Keratinocyte (primary cell): ENCODE results near the gene TATDN2. TPM values are rescaled to one million over a fixed set of nuclear protein-coding genes. Genes with fewer than 3 reads are reported as not detected.

Source experiments
- DNase-seq: peaks from one replicate; pipeline ENCODE4 v3.0.0-alpha.2; 2011; ENCODE audit warnings: low read depth, missing footprints, low spot score
- FAIRE-seq: peaks from 2 replicates; lab custom pipeline; 2011; peaks lifted over from hg19 to GRCh38; lab: Jason Lieb, UNC
- H2AFZ ChIP-seq: 2 replicates; pipeline ENCODE4 v1.6.0; 2012; ENCODE audit warnings: low read length, control low read depth, inconsistent platforms; ENCODE audit not compliant: control insufficient read depth
- H3K27ac ChIP-seq: 2 replicates; pipeline ENCODE4 v1.5.1; 2011; ENCODE audit warnings: low read length; ENCODE audit not compliant: control insufficient read depth, insufficient read depth
- H3K27me3 ChIP-seq: 3 replicates; pipeline ENCODE4 v1.6.0; 2011; ENCODE audit warnings: low read length; ENCODE audit not compliant: control insufficient read depth, insufficient read depth; ENCODE audit errors: extremely low read depth
- H3K36me3 ChIP-seq, 2 experiments: 2 replicates in 1 of 2; 3 replicates in 1 of 2; pipeline ENCODE4 v1.5.1; 2011; ENCODE audit warnings: low read length in 2 of 2, mild to moderate bottlenecking in 1 of 2; ENCODE audit not compliant: control insufficient read depth in 2 of 2, insufficient read depth in 2 of 2; ENCODE audit errors: extremely low read depth in 1 of 2
- H3K4me1 ChIP-seq: 3 replicates; pipeline ENCODE4 v1.5.1; 2011; ENCODE audit warnings: low read length; ENCODE audit not compliant: control insufficient read depth, insufficient read depth; ENCODE audit errors: extremely low read depth
- H3K4me2 ChIP-seq: 3 replicates; pipeline ENCODE4 v1.6.0; 2011; ENCODE audit warnings: low read depth, low read length; ENCODE audit not compliant: control insufficient read depth, insufficient read depth; ENCODE audit errors: extremely low read depth
- H3K4me3 ChIP-seq, 3 experiments: fragments of 200-600 bp in 1 of 3; sonication (generic) in 1 of 3; 2 replicates in 2 of 3; 3 replicates in 1 of 3; pipeline ENCODE4 v1.5.1; 2011 to 2016; ENCODE audit warnings: low read length in 3 of 3, mild to moderate bottlenecking in 3 of 3, control low read depth in 2 of 3, inconsistent platforms in 1 of 3, low read depth in 1 of 3, mixed read lengths in 1 of 3, mixed run types in 1 of 3, moderate library complexity in 1 of 3; ENCODE audit not compliant: control insufficient read depth in 2 of 3, insufficient read depth in 2 of 3; ENCODE audit errors: extremely low read depth in 1 of 3
- H3K79me2 ChIP-seq: 2 replicates; pipeline ENCODE4 v1.6.0; 2012; ENCODE audit warnings: low read length; ENCODE audit not compliant: control insufficient read depth, insufficient read depth
- H3K9ac ChIP-seq: 3 replicates; pipeline ENCODE4 v1.6.0; 2011; ENCODE audit warnings: low read length; ENCODE audit not compliant: control insufficient read depth, insufficient read depth; ENCODE audit errors: extremely low read depth
- H3K9me1 ChIP-seq: 3 replicates; pipeline ENCODE4 v1.6.0; 2011; ENCODE audit warnings: low read length; ENCODE audit not compliant: control insufficient read depth, insufficient read depth; ENCODE audit errors: extremely low read depth
- H3K9me3 ChIP-seq: 2 replicates; pipeline ENCODE4 v1.5.1; 2012; ENCODE audit warnings: low read depth, low read length; ENCODE audit not compliant: control insufficient read depth
- H4K20me1 ChIP-seq: 3 replicates; pipeline ENCODE4 v1.6.0; 2011; ENCODE audit warnings: low read length; ENCODE audit not compliant: control insufficient read depth, insufficient read depth; ENCODE audit errors: extremely low read depth
- CTCF ChIP-seq, 3 experiments: IDR thresholded peaks in 1 of 3; conservative IDR thresholded peaks in 1 of 3; optimal IDR thresholded peaks in 1 of 3; 2 replicates in 2 of 3; 3 replicates in 1 of 3; pipeline versions ENCODE3 to v1.5.1; 2011; ENCODE audit warnings: low read length in 3 of 3, mild to moderate bottlenecking in 3 of 3, moderate library complexity in 2 of 3, control low read depth in 1 of 3, inconsistent platforms in 1 of 3; ENCODE audit not compliant: insufficient read depth in 2 of 3; ENCODE audit errors: extremely low read depth in 1 of 3
- EZH2 ChIP-seq: IDR thresholded peaks from one replicate; pipeline ENCODE4 v1.6.1; 2012; ENCODE audit warnings: inconsistent platforms, mild to moderate bottlenecking, low read length, moderate library complexity
- dilution Hi-C: fragments of 300-500 bp; cut with MboI; formaldehyde crosslinking; loops from one replicate; pipeline ENCODE4 v1.7.0; 2020; ENCODE audit warnings: low sequenced_read_pairs; ENCODE audit not compliant: extremely low pct_ligation_motif_present
- polyA plus RNA-seq, 5 experiments: library from polyadenylated mRNA; depleted of rRNA in 3 of 5; stranded (reverse) in 3 of 5; stranded (forward) in 1 of 5; unstranded in 1 of 5; fragments of >200 nt; gene quantifications; 1 replicate in 1 of 5; 2 replicates in 3 of 5; 3 replicates in 1 of 5; pipeline versions ENCODE4 v1.2.1 to v1.2.3, GENCODE V29; 2011 to 2012; ENCODE audit warnings: missing spikeins in 2 of 5, low read depth in 1 of 5, low replicate concordance in 1 of 5

The TATDN2 gene
- polyA plus RNA-seq, 1 donor (not counting 4 experiments of a cell fraction or from before 2014, with no cell fraction given): 13.8 TPM

- FAIRE-seq (no peak), DNase-seq (no peak)
- no peak for TF ChIP-seq EZH2
- no peak for TF ChIP-seq CTCF (optimal IDR thresholded peaks at IDR 0.05 in 1 of 3, IDR thresholded peaks at IDR 0.05 in 1 of 3, conservative IDR thresholded peaks at IDR 0.05 in 1 of 3; ENCODE audit: extremely low read depth in 1 of 3, insufficient read depth in 2 of 3, low read length in 3 of 3)
- no peak overlapping the region for H3K27ac ChIP-seq
- no peaks in the 10 kb centered on the region for H3K9me1 ChIP-seq
- H3K4me2 ChIP-seq: no peak overlapping the region
- no peaks in the 10 kb centered on the region for H3K27me3 ChIP-seq
- H3K79me2 ChIP-seq: no peaks in the 10 kb centered on the region
- H3K4me3 ChIP-seq: no peak overlapping the region
- no peaks in the 10 kb centered on the region for H3K4me1 ChIP-seq
- H2AFZ ChIP-seq: no peak overlapping the region
- no peaks in the 10 kb centered on the region for H4K20me1 ChIP-seq
- H3K9me3 ChIP-seq: no peaks in the 10 kb centered on the region
- peaks cover 0 to 4% of the 10 kb centered on the region in 2 experiments for H3K36me3 ChIP-seq
- dilution Hi-C loops: no loop called here
- no peak overlapping the region for H3K9ac ChIP-seq
Measured at GRCh38 chr3:10233988-10234387, 14.3 kb upstream of the TATDN2 start.

GRCh38 chr3:10234526-10235230 lies 13.6 kb upstream of the TATDN2 start:
- no peaks in the 10 kb centered on the region for H3K79me2 ChIP-seq
- no peak overlapping the region for H3K4me2 ChIP-seq
- FAIRE-seq (no peak), DNase-seq (no peak)
- no peaks in the 10 kb centered on the region for H3K4me1 ChIP-seq
- H4K20me1 ChIP-seq: no peaks in the 10 kb centered on the region
- H3K9me1 ChIP-seq: no peaks in the 10 kb centered on the region
- no peak overlapping the region for H3K9ac ChIP-seq
- no peaks in the 10 kb centered on the region for H3K27me3 ChIP-seq
- H2AFZ ChIP-seq: no peak overlapping the region
- peaks cover 0 to 4% of the 10 kb centered on the region in 2 experiments for H3K36me3 ChIP-seq
- H3K27ac ChIP-seq: no peak overlapping the region
- TF ChIP-seq EZH2: no peak
- no peak for TF ChIP-seq CTCF (optimal IDR thresholded peaks at IDR 0.05 in 1 of 3, IDR thresholded peaks at IDR 0.05 in 1 of 3, conservative IDR thresholded peaks at IDR 0.05 in 1 of 3; ENCODE audit: extremely low read depth in 1 of 3, insufficient read depth in 2 of 3, low read length in 3 of 3)
- dilution Hi-C loops: no loop called here
- no peak overlapping the region for H3K4me3 ChIP-seq
- H3K9me3 ChIP-seq: no peaks in the 10 kb centered on the region
